Measurements from ENCODE around the gene TMEM163.
"Not testable (repeated sequence)": the region's sequence is repeated elsewhere in the genome, so short reads cannot be mapped to it uniquely, and the experiment has no call there.

The TMEM163 gene

DNA sequence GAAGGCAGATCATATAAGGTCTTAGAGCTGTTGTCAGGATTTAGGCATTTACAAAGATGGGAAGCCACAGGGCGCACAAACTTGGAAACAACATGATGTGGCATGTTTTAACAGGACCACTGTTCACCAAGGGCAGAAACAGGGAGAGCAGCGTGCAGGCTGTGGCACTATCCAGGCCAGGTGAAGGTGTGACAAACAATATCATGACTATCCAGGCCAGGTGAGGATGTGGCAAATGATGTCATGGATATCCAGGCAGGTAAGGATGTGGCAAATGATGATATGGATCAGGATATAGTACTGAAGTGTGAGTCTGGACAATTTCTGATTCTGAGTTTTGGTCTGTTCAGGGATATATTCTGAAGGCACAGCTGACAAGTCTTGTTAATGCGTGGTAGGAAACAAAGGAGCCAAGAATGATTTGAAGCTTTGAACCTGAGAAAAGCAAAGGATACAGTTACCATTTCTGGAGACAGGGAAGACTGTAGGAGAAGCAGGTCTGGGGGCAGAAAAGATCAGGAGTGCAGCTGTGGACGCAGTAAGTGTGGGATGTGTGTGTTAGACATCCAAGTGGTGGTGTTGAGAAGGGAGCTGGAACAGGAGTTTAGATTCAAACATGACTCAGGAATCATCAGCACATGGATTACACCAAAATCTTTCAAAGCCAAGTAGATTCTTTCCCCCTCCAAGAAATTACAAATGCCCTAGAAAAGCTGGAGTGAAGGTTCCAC, 205.9 kb downstream of the TMEM163 start:
- no peak for DNase-seq

DNA sequence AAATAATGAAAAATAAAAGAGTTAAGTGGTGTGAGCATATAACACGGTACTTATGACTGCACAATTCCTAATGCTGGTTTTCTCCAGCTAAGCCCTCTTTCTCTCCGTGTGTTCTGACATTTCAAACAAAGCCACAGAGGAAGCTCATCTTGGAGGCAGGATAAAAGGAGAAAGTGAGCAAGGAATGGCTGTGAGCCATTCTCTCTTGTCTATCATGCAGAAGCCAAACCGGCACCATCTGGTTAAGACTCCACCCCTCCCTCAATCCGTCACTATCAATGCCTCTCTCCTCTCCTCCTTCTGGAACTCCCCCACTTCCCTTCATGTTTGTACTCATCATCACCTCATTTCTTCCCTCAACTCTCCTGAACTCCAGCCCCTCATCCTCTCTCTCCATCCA, 210.4 kb downstream of the TMEM163 start:
- DNase-seq = no peak

DNA sequence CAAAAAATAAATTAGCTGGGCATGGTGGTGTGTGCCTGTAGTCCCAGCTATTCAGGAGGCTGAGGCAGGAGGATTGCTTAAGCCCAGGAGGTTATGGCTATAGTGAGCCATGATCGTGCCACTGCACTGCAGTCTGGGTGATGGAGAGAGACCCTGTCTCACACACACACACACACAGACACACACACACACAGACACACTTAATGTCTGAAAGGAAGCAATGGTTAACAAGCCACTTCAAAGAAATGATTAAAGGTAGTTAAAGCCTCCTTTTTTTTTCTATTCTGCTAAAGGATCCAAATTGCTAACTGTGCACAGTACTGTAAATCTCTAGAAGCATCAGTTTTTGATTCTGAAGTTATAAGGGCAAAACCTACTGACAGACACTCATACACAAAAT, 211.1 kb downstream of the TMEM163 start:
- no peak for DNase-seq

DNA sequence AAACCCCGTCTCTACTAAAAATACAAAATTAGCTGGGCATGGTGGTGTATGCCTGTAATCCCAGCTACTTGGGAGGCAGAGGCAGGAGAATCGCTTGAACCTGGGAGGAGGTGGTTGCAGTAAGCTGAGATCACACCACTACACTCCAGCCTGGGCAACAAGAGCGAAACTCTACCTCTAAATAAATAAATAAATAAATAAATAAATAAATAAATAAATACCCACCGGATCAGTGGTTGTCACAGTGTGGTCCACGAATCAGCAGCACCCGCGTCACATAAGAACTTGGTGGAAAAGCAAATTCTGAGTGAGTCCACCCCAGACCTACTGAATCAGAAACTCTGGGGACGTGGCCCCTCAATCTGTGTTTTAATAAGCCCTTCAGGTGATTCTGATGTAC, 211.6 kb downstream of the TMEM163 start:
- not testable (repeated sequence) for DNase-seq

DNA sequence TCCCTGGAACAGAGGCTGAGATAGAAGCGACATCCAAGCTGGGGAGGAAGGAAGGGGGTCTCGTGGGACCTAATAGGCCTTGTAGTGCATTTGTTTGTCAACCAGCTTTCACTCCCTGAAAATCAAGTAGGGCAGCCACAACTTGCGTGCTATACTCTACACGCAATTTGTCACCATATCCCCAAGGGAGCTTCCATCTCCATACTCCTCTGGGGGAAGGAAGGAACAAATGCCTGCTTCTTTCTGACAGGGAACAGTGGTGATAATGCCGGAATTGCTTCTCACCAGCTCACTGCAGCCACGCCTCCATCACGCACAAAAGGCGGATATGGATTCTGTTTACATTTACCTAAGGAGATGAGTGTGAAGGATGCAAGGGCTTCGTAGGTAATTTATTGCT, 213.4 kb downstream of the TMEM163 start:
- DNase-seq = no peak

DNA sequence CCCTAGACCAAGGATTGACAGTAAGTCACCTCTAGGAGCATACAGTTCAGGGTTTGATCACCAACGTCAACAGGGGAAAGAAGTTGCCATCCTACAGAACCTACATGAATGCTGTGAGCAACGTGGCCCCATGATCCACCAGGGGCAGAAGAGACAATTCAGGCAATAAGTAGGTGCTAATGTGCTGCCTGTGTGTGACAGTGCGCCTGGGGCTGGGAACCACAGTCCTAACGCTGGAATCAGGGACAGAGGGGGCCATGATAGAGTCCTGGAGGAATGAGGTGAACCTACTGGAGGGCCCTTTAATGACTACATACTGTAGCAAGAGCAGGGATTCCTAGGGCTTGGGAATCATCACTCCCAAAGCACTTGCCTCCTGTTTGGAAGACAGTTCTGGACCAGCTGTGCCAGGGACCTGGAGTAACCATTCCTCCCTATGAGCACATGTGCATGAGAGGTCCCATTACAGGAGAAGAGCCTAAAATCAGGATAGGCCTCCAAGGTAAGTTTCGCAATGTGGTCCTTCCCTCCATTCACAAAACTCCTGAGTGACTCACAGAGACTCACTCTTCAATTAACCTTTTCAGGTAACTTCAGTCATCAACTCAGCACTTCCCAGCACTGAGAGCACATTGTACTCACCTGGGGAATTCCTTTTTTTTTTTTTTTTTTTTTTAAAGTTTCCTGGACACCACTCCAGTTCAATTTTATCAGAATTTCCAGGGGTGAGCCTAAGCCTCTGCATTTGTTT, 214.0 kb downstream of the TMEM163 start:
- DNase-seq = no peak

DNA sequence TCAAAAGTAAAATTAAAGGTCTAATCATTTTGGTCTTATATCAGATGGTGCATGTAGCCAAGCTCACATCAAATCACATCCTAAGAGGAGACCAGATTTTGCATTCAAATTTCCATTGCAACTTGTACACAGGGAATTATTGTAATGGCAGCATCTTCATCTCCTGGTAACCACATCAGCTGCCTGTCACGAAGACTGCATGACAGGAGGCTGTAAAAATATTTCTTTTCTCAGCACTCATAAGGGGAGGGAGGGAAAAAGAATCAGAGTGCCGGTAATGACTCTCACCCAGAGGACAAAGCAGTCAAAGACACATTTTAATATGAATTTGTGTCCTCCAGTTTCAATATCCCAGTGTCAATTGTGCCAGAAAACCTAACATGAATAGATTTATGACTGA, 216.7 kb downstream of the TMEM163 start:
- DNase-seq = no peak

DNA sequence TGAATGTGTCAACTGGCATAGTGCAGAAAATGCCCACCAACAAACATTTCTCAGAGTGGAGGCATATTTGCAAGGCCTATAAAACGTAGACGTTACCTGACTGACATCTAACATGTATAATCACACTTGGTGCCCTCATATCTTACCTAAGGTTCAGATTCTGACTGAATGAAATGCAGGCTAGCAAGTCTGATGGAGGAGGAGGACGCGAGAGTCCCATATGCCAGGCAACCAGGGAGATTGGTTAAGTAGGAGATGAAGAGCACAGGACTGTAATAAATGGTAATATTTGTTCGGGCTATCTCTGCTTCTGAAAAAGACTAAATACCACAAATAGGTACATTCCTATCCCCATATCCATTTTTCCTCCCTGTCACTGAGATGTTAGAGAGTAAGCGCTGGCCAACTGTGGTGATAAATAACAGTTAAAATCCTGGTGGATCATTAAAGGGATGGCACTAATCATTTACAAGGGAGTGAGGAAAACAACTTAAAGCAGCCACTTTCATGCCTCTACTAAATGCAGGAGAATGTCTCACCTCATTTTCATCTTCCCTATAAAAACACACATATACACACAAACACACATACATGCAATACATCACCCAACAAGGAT, 217.2 kb downstream of the TMEM163 start:
- DNase-seq = no peak

DNA sequence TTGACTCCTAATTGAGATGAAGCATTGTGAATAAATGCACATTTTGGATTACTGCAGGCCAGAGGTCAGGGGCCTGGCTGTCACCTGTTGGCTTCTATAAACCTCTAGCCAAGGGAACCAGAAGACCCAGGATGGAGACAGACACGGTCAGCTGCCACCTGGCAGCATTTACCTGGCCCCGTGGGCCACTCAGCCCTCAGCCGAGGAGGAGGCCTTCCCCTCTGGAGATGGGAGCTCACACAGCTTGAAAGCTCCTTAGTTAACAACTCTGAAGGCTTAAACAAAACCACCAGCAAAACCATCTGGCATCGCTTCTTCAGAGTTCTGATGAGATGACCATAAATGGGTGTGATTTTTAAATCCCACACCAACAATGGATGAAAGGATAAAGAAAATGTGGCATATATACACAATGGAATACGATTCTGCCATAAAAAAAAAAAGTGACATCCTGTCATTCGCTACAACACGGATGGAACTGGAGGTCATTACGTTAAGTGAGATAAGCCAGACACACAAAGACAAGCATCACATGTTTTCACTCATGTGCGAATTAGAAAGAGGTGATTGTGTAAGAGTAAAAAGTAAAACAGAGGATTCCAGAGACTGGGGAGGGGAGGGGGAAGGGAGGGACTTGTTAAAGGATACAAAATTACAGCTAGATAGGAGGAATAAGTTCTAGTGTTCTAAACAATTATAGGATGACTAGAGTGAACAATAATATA, 218.4 kb downstream of the TMEM163 start:
- DNase-seq = no peak

DNA sequence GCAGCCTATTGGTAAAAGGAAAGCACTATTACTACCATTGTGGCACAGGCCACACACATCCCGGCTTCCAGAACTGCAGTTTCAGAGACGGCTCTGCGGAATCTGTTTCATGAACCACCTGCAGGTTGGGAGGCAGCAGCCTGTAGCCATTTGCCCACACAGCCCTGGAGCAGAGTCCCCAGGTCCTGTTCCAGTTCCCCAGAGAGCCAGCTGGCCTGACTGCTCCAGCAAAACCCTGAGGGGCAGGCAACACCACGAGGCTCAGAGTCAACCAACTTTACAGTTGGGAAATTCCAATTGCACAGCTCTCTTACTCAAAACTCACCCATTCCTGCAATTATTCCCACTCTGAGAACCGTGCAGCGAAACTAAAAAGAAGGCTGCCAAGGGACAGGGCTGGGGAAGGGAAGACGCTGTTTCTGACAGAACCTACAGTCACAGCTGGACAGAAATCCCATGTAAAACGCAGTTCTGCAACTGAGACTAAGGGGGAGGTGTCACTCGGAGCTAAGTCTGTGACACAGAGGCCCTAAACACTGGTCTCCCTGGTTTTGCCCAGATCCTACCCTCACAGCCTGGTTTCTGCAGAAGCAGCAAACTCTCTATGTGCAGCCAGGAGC, 219.4 kb downstream of the TMEM163 start:
- no peak for DNase-seq

DNA sequence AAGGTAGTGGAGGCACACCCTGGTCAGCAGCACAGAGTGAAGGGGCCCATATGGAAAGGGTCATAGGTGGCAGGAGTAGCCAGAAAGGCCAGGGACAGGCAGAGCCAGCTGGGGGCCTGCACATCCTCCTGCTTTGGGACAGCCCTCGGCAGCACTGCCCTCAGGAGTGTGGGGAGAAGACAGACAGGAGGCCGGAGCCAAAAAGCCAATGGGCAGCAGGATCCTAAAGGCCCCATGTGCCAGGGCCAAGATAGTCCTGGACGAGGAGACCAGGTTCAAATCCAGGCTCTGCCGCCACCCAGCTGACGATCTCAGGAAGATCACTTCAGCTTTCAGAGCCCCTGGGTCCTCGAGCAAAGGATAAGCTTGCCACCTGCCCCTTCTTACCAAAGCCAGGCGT, 220.1 kb downstream of the TMEM163 start:
- DNase-seq = no peak

DNA sequence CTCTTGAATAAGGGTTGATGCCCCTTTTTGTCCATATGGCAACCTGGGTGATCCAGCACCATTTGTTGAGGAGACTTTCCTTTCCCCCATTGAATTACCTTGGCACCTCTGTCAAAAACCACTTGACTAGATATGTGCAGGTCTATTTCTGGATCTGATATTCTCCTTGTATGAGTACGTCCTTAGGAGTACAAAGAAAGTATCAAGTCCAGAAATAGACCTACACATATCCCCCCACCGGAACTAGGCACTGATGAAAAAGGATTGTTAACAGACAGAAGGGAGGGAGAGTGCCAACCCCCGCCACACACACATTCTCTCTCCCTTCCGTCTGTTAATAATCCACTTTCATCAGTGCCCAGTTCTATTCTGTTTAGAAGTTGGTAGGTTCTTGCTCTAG, 225.0 kb downstream of the TMEM163 start:
- DNase-seq = no peak

DNA sequence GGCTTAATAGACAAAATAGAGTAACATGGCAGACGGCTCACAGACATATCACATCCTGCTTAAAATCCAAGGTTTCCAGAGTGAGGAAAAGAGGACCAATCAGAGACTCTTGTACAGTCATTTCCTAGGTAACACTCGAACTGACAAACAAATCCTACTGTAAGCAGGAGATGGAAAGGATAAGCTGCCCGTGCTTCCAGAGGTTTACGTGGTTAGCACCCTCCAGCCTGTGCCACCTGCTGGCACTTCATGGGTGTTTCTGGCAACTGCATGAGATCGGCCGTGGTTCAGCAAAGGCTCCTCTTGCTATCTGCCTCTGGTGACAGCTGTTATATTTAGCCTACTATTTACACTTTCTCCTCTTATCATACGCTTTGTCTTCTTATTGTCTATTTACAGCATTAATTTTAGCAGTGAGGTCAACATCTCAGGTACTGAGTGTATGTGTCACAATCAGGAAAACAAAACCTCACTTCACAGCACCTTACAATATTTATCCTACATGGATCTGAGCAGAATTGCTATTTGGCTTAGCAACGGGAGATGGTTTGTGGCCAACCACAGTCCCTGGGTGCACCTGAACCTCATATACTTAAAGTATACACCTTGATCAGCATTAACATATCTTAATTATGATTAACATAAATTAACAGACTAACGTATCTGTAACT, 226.9 kb downstream of the TMEM163 start:
- DNase-seq = no peak

DNA sequence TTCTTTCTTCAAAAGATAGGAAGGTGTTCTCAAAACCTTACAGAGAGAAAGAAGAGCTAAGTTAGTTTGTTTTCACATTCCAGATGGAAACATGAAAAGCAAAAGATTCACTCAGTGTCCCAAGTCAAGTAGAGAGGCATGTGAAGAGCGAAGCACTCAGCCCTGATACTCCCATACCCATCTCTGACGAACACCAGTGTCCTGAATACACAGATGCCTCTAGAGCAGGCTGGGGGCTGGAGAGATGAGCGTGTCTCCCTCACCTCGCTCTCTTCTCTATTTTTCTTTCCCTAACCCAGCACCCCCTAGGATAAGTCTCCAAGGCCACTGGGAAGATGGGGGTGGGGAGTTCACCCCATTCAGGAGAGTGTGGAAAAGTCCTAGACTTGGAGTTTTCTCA, 227.8 kb downstream of the TMEM163 start:
- DNase-seq = no peak

DNA sequence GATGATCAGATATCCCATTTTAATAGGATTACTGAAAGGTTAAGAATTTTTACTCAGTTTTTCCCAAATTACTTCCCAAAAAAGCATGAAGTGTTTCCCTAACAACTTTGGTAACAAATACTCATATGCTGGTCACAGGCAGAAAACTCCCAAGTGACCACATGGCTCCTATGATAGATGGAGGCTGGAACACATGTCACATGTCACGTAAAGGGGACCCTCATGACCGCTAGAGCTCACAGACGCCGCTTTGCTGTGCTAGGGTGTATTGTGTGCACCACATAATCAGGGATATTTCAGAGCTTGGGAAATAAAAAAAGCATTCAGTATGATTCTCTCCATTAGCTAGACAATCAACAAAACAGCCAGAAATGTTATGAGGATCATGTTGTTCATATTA, 228.2 kb downstream of the TMEM163 start:
- DNase-seq = no peak

DNA sequence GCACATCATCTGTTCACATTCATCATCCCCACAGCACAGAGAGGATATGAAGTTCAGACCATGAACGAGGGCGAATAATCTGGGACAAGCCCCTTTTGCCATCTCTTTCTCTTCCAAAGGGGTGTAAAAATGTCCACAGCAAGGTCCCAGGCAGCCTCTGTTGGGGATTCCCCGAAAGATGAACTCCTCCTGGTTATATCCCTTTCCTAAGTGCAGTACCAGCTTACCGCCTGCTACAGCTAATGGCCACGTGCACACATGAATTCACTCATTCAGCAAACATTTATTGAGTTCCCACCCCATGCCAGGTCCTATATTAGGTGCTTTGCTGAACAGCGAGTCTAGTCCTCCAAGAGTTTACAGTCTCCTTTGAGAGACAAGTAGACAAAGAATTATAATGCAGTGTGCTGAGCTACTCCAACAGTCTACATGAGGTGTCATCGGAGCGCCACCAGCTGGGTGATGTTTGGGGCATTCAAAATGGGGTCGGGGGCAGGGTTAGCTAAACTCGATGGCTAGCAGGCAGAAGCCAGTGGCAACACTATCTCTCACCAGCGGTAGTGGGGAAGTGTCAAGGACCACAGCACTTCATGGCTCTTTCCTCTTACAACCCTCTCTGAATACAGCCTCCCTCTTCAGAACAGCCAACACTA, 228.9 kb downstream of the TMEM163 start:
- no peak for DNase-seq

DNA sequence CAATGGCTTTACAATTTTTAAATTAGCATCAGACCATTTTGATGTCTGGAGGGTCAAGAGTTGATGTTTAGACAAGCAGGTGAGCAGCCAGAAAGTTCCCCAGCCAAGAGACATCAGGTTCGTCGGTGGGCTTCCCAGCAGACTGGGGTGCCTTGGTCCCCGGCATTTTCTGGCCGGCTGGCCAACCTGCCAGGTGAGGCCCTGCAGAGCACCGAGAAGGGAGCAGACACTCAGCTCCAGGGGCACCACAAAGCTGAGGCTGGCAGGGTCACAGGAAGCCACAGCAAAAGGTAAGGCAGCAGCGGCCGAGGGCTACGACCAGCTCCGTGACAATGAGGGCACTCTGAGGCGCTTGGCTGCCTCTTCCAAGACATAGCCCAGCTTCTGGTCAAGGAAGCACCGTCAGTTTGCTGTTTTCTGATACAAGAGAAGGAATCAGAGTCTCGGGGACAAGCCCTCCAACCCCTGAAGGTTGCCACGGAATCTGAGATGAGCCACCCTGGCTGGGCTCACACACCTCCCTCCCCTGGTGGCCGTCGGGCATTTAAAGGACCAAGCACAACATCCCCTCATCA, 235.9 kb downstream of the TMEM163 start:
- no peak for DNase-seq

DNA sequence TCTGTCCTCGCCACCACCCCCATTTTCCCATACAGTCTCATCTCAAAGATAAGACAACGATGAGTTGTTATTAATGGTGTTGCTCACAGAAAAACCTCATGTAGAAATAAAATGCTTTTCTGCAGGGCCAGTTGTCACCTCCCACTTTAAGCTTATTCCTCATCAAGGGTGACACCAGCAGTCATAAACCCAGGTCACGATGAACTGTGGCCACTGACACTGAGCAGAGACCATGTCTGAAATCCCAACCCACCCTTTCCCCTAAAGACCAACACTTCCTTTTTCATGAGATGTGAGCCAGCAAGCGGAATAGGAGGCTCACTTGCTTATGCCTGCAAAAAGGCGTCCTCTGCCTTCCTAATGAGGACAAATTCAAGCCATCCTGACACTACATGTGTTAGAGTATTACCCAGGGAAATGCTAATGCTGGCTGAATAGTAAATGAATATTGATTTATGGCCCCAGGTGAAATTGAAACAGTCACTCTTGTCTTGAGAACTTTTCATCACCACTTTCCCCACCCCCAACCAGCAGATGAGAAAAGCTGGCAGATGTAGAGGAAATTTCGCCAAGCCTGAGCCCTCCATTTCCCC, 236.6 kb downstream of the TMEM163 start:
- no peak for DNase-seq

DNA sequence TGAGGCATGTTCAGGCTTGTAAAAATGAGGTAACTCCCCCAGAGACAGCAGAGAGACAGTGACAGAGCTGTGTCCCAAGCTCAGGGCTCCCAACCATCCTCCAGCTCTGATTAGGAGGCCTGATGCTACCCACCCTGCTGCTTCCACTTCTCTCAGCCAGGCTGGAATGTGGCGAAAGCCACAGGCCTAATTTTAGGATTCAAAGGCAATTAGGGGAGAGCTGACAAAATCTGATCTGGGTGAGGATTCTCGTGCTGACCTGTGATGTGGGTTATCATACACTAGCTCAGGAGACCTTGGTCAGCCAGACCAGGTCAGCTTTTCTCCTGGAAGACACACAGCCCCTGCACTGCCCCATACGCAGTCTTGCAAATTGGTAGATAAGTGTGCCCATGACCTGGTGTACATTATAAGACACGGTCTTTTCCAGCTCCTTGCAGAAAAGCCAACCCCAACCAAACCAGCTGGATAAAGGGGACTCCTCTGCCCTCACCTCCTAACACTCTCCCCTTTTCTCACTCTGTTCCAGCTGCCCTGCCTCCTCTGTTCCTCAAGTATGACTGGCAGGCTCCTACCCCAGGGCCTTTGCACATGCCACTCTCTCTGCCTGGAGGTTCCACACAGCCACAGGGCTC, 239.0 kb downstream of the TMEM163 start:
- DNase-seq = no peak

DNA sequence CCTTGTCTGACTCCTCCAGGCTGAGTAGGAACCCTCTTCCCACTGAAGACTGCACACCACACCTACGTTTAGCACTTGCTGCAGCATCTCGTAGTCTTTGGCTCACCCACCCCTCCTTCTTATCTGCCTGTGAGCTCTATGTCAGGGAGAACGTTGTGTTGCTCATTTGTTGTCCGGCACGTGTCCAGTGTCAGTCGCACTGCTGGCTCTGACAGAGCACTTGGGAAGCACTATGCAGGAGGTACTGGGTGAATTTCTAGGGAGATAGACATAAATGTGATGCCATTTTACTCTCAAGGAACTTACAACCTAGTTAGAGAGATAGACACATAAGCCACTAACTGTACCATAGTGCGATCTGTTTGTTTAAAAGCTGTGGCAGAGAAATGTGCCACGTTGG, 241.8 kb downstream of the TMEM163 start:
- DNase-seq = not testable (repeated sequence)

Measured in activated CD4-positive, alpha-beta T cell treated with anti-CD3 and anti-CD28 coated beads for 4 hours (primary cell).